KBM-7 (cell line): Measurements from ENCODE around the gene DDX51.

ENCODE experiments used
- DNase-seq: peaks from one replicate; pipeline ENCODE4 v3.0.0-alpha.2; 2015
- in situ Hi-C: fragments of 300-500 bp; cut with MboI; formaldehyde crosslinking; loops from 2 replicates; pipeline ENCODE4 v1.14.3; 2020; ENCODE audit warnings: low sequenced_read_pairs, low pct_unique_long_range_greater_than_20kb, mixed read lengths

DDX51 gene

GRCh38 chr12:132180648-132181546 lies 36.8 kb upstream of the DDX51 start:
- no peak for DNase-seq
- in situ Hi-C loops, result no loop called here

- in situ Hi-C loops, result no loop called here
- no peak for DNase-seq
These were observed 35.6 kb upstream of the DDX51 start for GRCh38 chr12:132179431-132180362.

GRCh38 chr12:132178801-132179401 lies 34.8 kb upstream of the DDX51 start:
- in situ Hi-C loops, result no loop called here
- no peak for DNase-seq

GRCh38 chr12:132178316-132178715 lies 34.2 kb upstream of the DDX51 start:
- in situ Hi-C loops, result no loop called here
- peak; percentile 58 for DNase-seq

- in situ Hi-C loops, result no loop called here
- no peak for DNase-seq
These were observed 32.9 kb upstream of the DDX51 start for GRCh38 chr12:132176920-132177551.

GRCh38 chr12:132176385-132176919 lies 32.3 kb upstream of the DDX51 start:
- in situ Hi-C loops, result no loop called here
- no peak for DNase-seq

GRCh38 chr12:132175496-132176384 lies 31.6 kb upstream of the DDX51 start:
- DNase-seq, result no peak

GRCh38 chr12:132174839-132175490 lies 30.8 kb upstream of the DDX51 start:
- no peak for DNase-seq
- in situ Hi-C loops, result no loop called here

More at GRCh38 chr12:132175496-132176384, 31.6 kb upstream of the DDX51 start:
- in situ Hi-C loops, result no loop called here

GRCh38 chr12:132174015-132174838 lies 30.1 kb upstream of the DDX51 start:
- in situ Hi-C loops, result no loop called here
- DNase-seq, result no peak

GRCh38 chr12:132173135-132174014 lies 29.3 kb upstream of the DDX51 start:
- peak; percentile 50 for DNase-seq
- in situ Hi-C loops, result no loop called here

GRCh38 chr12:132172619-132173018 lies 28.5 kb upstream of the DDX51 start:
- in situ Hi-C loops, result no loop called here
- DNase-seq, result no peak

- DNase-seq, result no peak
- in situ Hi-C loops, result no loop called here
These were observed 27.9 kb upstream of the DDX51 start for GRCh38 chr12:132171968-132172521.

- in situ Hi-C loops, result no loop called here
- no peak for DNase-seq
These were observed 27.3 kb upstream of the DDX51 start for GRCh38 chr12:132171293-132171967.

GRCh38 chr12:132170637-132171292 lies 26.6 kb upstream of the DDX51 start:
- no peak for DNase-seq
- in situ Hi-C loops, result no loop called here
